Colonic mucosa (tissue), 4 donors: ENCODE data around the gene RPUSD1. TPM values are rescaled to one million over a fixed set of nuclear protein-coding genes. Genes with fewer than 3 reads are reported as not detected.

ENCODE experiments used
- DNase-seq: peaks from one replicate; pipeline ENCODE4 v3.0.0-alpha.2; 2020
- H3K27ac ChIP-seq: fragments of 200-600 bp; one replicate; pipeline ENCODE4 v1.8.0; 2021
- H3K27me3 ChIP-seq: fragments of 200-600 bp; one replicate; pipeline ENCODE4 v1.8.0; 2021
- H3K36me3 ChIP-seq: fragments of 200-600 bp; one replicate; pipeline ENCODE4 v1.8.0; 2021
- H3K4me1 ChIP-seq: fragments of 200-600 bp; one replicate; pipeline ENCODE4 v1.8.0; 2021; ENCODE audit warnings: mild to moderate bottlenecking
- H3K4me3 ChIP-seq: fragments of 200-600 bp; one replicate; pipeline ENCODE4 v1.8.0; 2021
- H3K9ac ChIP-seq, 2 donors: one replicate each; pipeline ENCODE4 v1.7.0; 2013; ENCODE audit warnings: control low read depth in 2 of 2, low read depth in 2 of 2, low read length in 2 of 2
- H3K9me3 ChIP-seq: fragments of 200-600 bp; one replicate; pipeline ENCODE4 v1.8.0; 2021
- intact Hi-C: fragments of 100-400 bp; cut with DNase I; formaldehyde crosslinking; loops from one replicate; pipeline ENCODE4 v1.14.1; 2022
- total RNA-seq, 2 donors: library from RNA; stranded (reverse); fragmentation: NEBNext Ultra II Directional in 1 of 2; extraction: Animal tissue kit (Norgen Biotek cat#: 25700) in 1 of 2; gene quantifications; one replicate each; pipeline ENCODE4 v1.2.1, GENCODE V29; 2021
- TF ChIP-seq, protein P1 (sequence below): fragments of 200-600 bp; IDR thresholded peaks from one replicate; pipeline ENCODE4 v1.8.0; 2022; ENCODE audit warnings: antibody characterized with exemption, mild to moderate bottlenecking
- donor health status: healthy.
- donor health status: DM: no; HTN: no; CAD: no.
- donor health status: DM: no; HTN: no; CAD: no.

The RPUSD1 gene
- total RNA-seq, 2 donors from 2014 or later = 17.3 to 35.6 TPM

DNA sequence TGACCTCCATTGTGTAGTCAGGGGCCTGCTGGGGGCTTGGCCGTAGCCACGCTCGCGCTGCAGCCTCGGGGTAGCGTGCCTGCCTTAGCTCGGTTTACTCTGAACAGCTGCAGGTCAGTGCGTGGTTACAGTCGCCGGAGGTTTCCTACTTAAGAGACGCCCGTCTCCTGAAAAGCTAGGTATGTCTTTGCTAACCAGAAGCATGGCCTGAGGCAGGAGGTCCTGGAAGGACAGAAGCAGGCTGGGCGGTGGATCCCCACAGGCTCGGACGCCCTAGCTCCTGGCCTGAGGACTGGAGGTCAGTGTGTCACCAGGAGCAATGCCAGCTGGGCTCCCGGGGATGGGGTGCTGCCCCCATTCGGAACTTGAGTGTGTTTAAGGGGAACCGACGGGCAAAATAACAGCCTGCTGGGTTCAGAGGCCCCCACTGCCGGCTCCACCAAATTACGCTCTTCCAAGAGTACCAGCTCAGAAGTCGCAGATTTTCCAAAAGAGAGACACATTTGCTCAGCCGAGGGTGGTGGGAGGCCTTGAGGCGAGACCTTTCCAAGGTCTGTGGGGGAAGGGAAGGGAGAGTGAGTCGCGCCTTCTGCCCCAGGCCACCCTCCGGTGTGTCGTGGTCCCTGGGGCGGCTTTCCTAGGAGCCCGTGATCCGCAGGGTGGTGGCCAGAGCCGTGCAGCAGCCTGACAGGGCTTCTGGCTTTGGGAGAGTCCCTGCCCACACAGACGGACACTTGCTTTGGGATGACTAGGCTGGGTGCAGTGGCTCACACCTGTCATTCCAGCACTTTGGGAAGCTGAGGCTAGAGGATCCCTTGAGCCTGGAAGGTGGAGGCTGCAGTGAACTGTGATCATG, 16.2 kb upstream of the RPUSD1 start:
- intact Hi-C loops = no loop called here
- DNase-seq = no peak
- H3K27me3 ChIP-seq = peaks cover 34% of the 10 kb centered on the region

DNA sequence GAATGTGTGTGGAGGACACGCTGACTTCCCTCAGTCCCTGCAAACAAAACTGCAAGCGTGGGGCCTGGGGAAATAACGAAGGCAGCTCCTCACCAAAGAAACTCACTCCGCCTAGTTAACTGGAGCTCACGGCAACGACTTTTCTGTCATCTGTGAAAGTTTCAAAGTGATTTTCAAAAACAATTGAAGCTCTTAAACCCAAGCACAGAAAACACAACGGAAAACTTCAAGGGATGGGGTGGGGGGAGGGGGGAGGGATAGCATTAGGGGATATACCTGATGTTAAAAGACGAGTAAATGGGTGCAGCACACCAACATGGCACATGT, 15.5 kb upstream of the RPUSD1 start:
- TF ChIP-seq, protein P1, sequence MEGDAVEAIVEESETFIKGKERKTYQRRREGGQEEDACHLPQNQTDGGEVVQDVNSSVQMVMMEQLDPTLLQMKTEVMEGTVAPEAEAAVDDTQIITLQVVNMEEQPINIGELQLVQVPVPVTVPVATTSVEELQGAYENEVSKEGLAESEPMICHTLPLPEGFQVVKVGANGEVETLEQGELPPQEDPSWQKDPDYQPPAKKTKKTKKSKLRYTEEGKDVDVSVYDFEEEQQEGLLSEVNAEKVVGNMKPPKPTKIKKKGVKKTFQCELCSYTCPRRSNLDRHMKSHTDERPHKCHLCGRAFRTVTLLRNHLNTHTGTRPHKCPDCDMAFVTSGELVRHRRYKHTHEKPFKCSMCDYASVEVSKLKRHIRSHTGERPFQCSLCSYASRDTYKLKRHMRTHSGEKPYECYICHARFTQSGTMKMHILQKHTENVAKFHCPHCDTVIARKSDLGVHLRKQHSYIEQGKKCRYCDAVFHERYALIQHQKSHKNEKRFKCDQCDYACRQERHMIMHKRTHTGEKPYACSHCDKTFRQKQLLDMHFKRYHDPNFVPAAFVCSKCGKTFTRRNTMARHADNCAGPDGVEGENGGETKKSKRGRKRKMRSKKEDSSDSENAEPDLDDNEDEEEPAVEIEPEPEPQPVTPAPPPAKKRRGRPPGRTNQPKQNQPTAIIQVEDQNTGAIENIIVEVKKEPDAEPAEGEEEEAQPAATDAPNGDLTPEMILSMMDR = no peak
- Histone ChIP-seq H3K36me3 (no peaks in the 10 kb centered on the region), H3K9ac (no peak overlapping the region), H3K27me3 (peaks cover 36% of the 10 kb centered on the region), H3K4me1 (no peaks in the 10 kb centered on the region), H3K4me3 (no peak overlapping the region), H3K9me3 (no peaks in the 10 kb centered on the region), H3K27ac (no peak overlapping the region)
- DNase-seq = no peak
- intact Hi-C loops = no loop called here

More for the DNA sequence above, 16.2 kb upstream of the RPUSD1 start:
- Histone ChIP-seq H3K4me1 (no peaks in the 10 kb centered on the region), H3K27ac (no peak overlapping the region), H3K9ac (no peak overlapping the region), H3K4me3 (no peak overlapping the region), H3K36me3 (no peaks in the 10 kb centered on the region), H3K9me3 (no peaks in the 10 kb centered on the region)
- TF ChIP-seq, protein P1 = no peak

DNA sequence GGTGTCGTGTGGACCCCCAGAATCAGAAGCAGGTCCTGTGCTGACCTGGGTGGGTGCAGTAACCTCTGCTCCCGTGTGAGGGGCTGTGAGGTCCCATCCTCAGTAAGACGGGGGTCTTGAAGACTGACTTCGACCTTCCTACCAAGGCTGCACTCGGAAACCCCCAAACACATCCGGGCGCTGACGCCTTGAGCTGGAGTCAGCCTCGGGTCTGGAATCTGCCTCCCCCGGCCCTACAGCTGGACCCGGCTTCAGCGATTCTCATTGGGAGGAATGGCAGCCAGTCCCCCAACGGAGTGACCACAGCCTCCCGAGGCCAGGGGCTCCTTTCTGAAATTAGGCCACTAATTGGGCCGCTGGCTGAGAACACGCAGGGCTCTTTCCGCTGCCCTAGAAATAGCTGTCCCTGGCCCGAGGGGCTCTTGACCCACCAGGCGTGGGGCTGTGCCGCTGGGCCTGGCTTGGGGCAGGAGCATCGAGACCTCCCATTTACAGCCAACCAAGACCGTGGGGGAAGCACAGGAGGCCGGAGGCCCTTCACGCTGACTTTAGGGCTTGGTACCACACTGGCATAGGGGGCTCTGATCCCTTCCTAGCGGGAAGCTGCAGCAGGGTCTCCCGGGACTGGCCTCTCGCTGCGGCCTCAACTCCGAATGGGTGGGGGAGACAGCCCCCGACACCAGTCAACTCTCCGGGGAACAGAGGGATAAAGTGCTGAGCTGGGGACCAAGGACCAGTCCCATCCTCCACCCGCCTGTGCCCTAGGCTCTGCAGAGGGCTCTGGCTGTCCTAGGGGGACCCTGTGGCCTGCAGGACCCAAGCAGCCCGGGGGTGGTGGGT, 15.0 kb upstream of the RPUSD1 start:
- Histone ChIP-seq H3K4me3 (no peak overlapping the region), H3K9me3 (no peaks in the 10 kb centered on the region), H3K27me3 (peaks cover 36% of the 10 kb centered on the region), H3K27ac (no peak overlapping the region), H3K36me3 (no peaks in the 10 kb centered on the region), H3K9ac (no peak overlapping the region), H3K4me1 (no peaks in the 10 kb centered on the region)
- no peak for DNase-seq
- intact Hi-C loops = no loop called here
- TF ChIP-seq, protein P1 = no peak

DNA sequence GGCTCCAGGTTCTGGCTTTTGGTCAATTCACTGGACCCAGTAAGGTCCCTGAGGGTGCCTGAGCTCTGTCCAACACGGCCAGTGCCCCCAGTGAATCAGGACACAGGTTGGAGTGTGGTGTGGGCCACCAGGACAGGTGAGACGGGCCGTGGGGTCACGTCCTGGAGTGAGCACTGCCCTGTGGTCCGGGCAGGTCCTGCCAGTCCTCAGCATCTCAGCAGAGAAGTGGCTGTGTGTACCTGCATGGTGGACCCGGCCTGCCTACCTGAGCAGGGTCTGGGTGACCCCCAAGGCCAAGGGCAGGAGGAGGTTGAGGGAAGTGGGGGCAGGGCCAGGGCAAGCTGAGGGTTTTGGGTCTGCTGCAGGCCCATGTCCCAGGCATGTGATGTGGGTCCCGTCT, 14.3 kb upstream of the RPUSD1 start:
- Histone ChIP-seq H3K4me1 (no peaks in the 10 kb centered on the region), H3K4me3 (no peak overlapping the region), H3K9me3 (no peaks in the 10 kb centered on the region), H3K27me3 (peaks cover 36% of the 10 kb centered on the region), H3K36me3 (no peaks in the 10 kb centered on the region), H3K9ac (no peak overlapping the region), H3K27ac (no peak overlapping the region)
- DNase-seq = no peak
- intact Hi-C loops = no loop called here
- TF ChIP-seq, protein P1 = no peak

DNA sequence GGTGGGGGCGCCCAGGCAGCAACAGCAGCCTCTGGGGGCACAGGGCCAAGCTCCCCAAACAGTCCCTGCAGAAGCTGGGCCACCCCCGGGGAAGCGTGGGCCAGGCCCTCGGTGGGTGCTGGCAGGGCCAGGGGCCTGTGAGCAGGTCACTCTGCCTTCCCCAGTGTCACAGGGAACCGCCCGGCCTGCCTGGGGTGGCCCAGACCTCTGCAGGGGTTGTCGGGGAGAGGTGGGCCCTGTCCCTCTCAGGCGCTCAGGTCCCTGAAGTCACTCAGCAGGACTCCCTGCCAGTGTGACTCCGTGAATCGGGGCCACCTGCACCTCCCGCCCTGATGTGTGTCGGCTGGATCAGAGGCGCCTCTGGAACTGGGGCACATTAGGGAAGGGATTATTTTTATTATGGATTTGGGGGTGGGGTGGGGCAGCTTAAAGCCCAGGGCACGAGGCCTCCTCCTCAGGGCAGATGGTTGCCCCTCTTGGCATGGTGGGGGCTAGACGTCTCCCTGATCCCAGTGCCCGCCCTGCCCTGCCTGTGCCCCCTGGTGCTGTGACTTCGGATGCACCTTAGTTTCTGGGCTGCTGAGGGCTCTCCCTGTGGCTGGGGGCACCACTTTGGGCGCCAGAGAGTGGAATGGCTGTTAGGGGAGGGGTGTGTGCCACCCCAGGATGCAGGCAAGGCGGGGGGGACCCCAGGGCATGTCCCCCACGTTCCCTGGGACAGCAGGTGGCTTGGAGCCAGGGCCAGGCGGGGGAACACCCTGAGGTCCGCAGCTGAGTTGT, 13.6 kb upstream of the RPUSD1 start:
- no peaks in the 10 kb centered on the region for H3K4me1 ChIP-seq
- H3K4me3 ChIP-seq = no peak overlapping the region
- H3K27me3 ChIP-seq = peaks cover 36% of the 10 kb centered on the region
- H3K27ac ChIP-seq = no peak overlapping the region
- no peak overlapping the region for H3K9ac ChIP-seq
- no peaks in the 10 kb centered on the region for H3K36me3 ChIP-seq
- no peak for DNase-seq
- H3K9me3 ChIP-seq = no peaks in the 10 kb centered on the region
- TF ChIP-seq, protein P1 = no peak
- intact Hi-C loops = no loop called here
